ENCODE measurements around the gene FTSJ1. TPM values are rescaled to one million over a fixed set of nuclear protein-coding genes. Genes with fewer than 3 reads are reported as not detected.

The FTSJ1 gene
- total RNA-seq, 1 experiment from 2014 or later, result 29.4 TPM

DNA sequence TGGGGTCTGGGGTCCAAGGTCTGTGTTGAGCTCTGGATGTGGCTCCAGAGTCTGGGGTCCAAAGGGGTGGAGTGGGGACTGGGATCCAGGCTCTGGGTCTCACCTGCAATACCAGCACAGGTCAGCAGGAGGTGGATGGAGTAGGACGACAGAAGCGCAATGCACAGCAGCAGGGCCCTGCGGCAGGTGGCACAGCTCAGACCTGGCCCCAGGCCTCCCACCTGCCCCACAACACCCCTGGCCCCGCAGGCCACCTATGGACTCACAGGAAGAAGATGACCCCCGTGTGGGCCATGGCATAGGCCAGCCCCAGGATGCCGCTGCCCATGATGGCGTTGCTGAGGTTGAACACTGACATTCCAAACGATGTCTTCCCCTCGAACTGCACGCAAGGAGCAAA lies 9.3 kb upstream of the FTSJ1 start:
- peak overlapping the region; percentile 47; the same call in 1 of the 2 replicates for H3K4me3 ChIP-seq
- H3K4me1 ChIP-seq, result no peaks in the 10 kb centered on the region
- no peaks in the 10 kb centered on the region for H3K36me3 ChIP-seq
- DNase-seq, result no peak
- no peaks in the 10 kb centered on the region for H3K27me3 ChIP-seq
- no peaks in the 10 kb centered on the region for H3K9me3 ChIP-seq (replicated peaks)
- no peak overlapping the region for H3K27ac ChIP-seq

DNA sequence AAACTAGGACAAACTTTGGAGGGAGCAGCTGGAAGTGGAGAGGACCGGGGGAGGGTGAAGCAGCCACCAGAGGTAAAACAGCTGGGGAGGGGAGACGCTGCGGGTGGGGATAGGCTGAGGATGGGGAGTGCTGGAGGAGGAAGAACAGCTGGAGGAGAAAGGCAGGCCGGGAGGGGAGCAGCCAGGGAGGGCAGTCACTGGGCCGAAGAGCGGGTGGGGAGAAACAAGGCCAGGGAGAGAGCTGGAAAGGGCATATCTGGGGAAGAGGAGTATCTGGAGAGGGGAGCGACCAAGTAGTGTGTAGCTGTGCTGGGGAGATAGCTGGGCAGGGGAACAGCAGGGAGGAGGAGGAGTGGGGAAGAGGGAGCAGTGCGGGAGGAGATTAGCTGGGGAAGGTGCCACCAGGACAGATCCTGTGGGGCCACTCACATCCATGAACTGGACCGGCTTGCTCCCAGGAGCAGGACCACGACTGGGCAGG lies 8.7 kb upstream of the FTSJ1 start:
- DNase-seq, result peak; percentile 57 to 62
- peak overlapping the region; percentile 47 for H3K4me3 ChIP-seq
- H3K9me3 ChIP-seq (replicated peaks), result no peaks in the 10 kb centered on the region
- peak overlapping the region; percentile 49 for H3K27ac ChIP-seq
- no peaks in the 10 kb centered on the region for H3K36me3 ChIP-seq
- H3K27me3 ChIP-seq, result no peaks in the 10 kb centered on the region
- no peaks in the 10 kb centered on the region for H3K4me1 ChIP-seq

DNA sequence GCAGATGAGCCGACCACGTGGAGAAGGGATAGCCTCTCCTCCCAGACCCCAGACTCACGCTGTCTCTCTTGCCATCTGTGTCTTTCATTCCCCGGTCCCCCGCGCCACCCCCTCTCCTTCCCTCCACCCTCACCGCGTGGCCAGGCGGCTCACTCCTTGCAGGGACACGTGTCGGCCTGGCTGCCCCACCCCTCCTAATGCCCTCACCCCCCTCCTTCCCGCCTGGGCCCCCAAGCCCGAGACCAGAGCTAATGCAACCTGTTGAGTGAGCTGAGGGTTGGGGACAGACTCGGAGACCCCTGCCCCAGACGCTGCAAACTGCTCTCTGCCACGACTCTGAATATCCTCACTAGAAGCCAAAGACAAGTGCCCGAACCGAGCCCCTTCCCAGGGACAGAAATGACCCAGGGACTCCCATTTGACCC lies 7.7 kb upstream of the FTSJ1 start:
- DNase-seq, result peak in 1 of 2 experiments; percentile 20
- Histone ChIP-seq H3K27ac (peak overlapping the region; percentile 49; the same call in 1 of the 2 replicates), H3K4me3 (peak overlapping the region; percentile 47), H3K27me3 (no peaks in the 10 kb centered on the region), H3K4me1 (no peaks in the 10 kb centered on the region), H3K36me3 (no peaks in the 10 kb centered on the region), H3K9me3 (replicated peaks) (no peaks in the 10 kb centered on the region)

DNA sequence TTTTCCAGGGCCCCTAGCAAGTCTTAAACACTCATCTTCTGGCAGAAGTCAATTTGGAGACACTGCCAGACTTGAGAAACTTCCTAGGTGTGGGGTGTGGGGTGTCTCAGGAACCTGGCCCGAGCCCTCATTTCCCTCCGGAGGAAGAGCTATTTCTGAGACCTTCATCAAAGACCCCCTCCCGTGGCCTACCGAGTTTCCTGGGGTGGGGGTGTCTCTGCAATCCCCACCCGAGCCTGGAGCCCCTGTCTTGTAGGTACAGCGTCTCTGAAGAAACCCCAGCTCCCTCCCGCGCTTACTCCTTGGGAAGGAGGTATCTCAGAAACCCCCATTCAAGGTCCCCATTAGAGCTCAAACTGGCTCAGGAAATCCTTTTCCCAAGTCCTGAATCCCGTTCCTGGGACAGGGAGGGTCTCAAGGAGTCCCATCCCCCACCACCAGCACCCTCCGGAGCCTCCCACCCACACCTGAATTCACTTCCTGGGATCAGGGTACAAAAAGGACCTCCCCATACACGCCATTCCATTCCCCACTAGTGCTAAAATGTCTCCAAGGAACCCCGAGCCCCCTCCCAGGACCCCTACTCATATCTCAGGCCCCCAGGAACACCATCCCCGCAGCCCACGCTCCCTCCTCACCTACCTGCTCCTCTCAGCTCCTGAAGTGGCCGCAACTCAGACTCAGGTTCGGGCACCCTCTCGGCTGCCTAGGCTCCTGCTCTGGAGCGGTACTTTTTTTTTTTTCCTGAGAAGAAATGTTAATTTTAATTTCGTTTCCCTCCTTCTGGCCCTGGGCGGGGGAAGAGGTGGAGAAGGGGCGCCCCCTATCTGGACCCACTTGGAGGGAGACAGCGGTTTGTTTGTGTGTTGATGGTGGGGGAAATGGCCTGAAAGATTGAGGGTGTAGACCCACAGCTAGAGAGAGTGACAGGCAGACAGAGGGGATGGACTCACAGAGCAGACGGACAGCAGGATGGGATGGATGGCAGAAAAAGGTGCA lies 7.0 kb upstream of the FTSJ1 start:
- H3K36me3 ChIP-seq, result no peaks in the 10 kb centered on the region
- DNase-seq, result no peak
- no peak overlapping the region for H3K4me3 ChIP-seq

DNA sequence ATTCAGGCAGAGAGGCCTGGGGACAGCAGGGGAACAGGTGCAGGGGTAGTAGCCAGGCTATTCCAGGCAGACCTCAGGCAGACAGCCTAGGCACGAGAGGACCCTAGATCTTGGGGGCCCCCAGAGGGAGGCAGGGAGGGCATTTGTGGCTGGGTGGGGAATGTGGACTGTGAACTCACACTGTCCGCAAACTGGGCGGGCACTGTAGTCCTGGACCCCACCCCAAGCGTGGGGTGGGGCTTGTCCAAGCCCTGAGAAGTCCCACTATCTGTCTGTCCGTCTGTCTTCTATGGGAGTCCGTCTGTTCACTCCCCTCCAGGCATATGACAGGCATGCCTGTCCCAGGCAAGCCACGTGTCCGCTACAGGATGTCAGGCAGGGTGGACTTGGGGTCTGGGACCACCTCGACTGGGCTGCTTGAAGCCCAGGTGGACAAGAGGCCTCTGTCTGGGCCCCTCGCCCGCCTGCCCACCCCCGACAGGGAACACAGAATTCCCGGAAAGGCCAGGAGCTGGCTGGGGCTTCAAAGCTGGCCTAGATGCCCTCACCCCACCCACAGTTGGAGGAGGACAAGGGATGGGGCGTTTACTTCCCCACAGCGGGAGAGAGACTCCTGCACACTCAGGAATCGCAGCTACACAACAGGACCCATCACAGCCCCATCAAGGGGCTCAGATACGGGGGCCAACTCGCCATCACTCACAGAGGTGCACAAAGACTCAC lies 5.7 kb upstream of the FTSJ1 start, which contains the start of gene SLC38A5:
Gene SLC38A5 (minus strand): TSS at position 151 of the 723 bp plus-strand sequence. CDS start 2,336 bp downstream, outside the sequence.
- Histone ChIP-seq H3K27me3 (no peaks in the 10 kb centered on the region), H3K9me3 (replicated peaks) (no peaks in the 10 kb centered on the region), H3K4me3 (no peak within 1 kb of the TSS), H3K27ac (no peak within 1 kb of the TSS), H3K36me3 (no peaks in the 10 kb centered on the region), H3K4me1 (no peaks in the 10 kb centered on the region)
- no peak for DNase-seq

More for the DNA sequence above, 7.0 kb upstream of the FTSJ1 start:
- Histone ChIP-seq H3K9me3 (replicated peaks) (no peaks in the 10 kb centered on the region), H3K27ac (no peak overlapping the region), H3K4me1 (no peaks in the 10 kb centered on the region), H3K27me3 (no peaks in the 10 kb centered on the region)

DNA sequence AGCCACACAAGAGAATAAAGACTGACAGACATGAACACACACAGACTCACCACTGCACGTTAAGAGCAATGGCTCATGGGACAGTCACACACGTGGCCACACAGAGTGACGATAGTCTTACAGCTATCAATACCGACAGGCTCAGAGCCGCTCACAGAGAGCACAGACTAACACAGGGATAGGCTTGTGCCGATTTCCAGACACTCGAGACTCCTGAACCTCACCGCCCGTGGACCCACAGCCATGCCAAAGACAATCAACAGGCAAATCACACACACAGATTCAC lies 5.2 kb upstream of the FTSJ1 start:
- Histone ChIP-seq H3K27me3 (no peaks in the 10 kb centered on the region), H3K9me3 (replicated peaks) (no peaks in the 10 kb centered on the region), H3K4me3 (no peak overlapping the region), H3K27ac (no peak overlapping the region), H3K36me3 (no peaks in the 10 kb centered on the region), H3K4me1 (no peaks in the 10 kb centered on the region)
- DNase-seq, result no peak

DNA sequence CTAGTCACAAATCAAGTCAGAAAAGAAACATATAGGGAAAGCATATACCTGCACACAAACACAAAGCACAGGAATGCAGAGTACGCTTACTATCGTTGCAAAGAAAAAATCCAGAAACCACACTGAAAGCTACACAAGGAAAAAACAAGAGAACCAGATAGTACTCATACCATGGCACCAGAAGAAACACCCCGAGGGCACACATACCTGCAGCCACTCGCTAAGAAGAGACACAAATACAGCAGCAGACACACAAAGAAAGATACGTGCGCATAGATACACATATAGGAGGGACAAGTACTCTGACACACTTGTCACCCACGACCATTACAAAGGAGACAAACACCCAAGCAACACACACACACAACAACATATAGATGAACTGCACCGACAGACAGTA lies 4.5 kb upstream of the FTSJ1 start:
- Histone ChIP-seq H3K4me3 (no peak overlapping the region), H3K36me3 (no peaks in the 10 kb centered on the region), H3K9me3 (replicated peaks) (no peaks in the 10 kb centered on the region), H3K27me3 (no peaks in the 10 kb centered on the region), H3K27ac (no peak overlapping the region), H3K4me1 (no peaks in the 10 kb centered on the region)
- DNase-seq, result no peak

DNA sequence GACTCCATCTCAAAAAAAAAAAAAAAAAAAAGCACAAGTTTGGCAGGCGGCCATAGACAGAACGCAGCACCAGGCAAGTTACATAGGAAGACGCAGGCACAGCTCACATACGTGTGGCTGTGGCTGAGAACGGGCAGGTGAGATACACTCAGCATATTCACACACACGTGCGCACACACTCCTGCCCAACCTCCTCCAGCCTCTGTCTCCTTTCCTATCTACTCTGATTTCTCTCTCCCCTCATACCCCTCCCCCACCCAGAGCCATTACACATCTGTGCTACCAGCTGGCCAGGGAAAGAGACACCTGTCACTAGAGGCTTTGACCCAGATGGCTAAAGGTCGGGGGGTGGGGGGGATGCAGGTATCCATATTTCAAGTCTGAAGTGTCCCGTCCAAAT lies 3.8 kb upstream of the FTSJ1 start:
- Histone ChIP-seq H3K9me3 (replicated peaks) (no peaks in the 10 kb centered on the region), H3K4me1 (no peaks in the 10 kb centered on the region), H3K27me3 (no peaks in the 10 kb centered on the region), H3K36me3 (no peaks in the 10 kb centered on the region), H3K4me3 (no peak overlapping the region), H3K27ac (no peak overlapping the region)
- DNase-seq, result no peak

DNA sequence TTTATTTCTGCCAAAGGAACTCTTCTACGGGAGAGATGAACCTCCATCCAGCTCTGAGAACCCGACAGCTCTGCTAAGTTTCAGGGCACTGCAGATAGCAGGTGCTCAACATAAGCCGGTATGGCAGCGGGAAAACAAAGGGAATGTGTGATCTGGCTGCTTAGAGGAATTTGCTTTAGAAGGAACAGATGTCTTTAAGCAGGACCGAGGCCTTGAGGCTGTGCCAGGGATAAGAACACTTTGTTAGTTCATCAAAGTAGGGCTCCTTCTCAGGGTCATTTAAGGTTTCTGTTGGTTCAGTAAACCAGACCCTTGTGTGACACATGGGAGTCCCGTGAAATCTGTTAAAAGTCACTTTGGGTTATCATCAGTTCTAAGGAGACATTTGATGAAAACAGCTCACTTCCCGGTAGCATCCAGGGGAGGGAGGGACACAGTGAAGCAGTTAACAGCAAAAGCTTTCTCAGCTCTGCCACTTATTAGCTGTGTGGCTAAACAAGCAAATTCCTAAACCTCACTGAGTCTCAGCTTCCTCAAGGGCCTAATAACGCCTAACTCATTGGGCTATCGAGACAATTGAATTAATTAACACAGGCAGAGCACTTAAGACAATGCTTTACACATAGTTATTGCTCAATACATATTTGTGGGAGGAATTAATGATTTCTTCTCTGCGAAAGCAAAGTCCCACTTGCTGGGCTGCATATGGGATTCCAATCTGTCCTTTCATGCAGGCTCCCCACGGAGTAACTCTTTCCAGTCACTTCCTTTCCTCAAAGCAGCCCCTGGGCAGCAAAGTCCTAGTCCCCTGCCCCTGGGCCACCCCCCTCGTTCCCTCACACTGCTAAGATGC lies 2.9 kb upstream of the FTSJ1 start:
- Histone ChIP-seq H3K4me1 (no peaks in the 10 kb centered on the region), H3K27ac (no peak overlapping the region), H3K36me3 (no peaks in the 10 kb centered on the region), H3K9me3 (replicated peaks) (no peaks in the 10 kb centered on the region), H3K4me3 (no peak overlapping the region), H3K27me3 (no peaks in the 10 kb centered on the region)
- DNase-seq, result peak in 1 of 2 experiments; percentile 50

DNA sequence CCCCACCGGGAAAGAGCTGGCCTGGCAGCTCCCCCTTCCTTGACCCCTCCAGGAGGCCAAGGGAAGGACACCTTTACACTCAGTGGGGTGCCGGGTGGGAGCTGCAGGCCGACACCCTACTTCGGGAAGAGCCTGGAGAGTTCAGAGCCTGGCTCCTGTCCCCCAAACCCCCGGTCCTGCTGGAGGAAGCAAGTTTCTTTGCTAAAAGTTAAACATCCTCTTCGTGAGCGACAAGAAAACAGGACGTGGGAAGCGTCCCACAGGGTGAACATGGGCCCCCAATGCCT lies 2.4 kb upstream of the FTSJ1 start:
- DNase-seq, result no peak
- H3K9me3 ChIP-seq (replicated peaks), result no peaks in the 10 kb centered on the region
- H3K27ac ChIP-seq, result no peak overlapping the region
- H3K36me3 ChIP-seq, result no peaks in the 10 kb centered on the region
- no peaks in the 10 kb centered on the region for H3K27me3 ChIP-seq
- H3K4me1 ChIP-seq, result no peaks in the 10 kb centered on the region
- H3K4me3 ChIP-seq, result no peak overlapping the region

DNA sequence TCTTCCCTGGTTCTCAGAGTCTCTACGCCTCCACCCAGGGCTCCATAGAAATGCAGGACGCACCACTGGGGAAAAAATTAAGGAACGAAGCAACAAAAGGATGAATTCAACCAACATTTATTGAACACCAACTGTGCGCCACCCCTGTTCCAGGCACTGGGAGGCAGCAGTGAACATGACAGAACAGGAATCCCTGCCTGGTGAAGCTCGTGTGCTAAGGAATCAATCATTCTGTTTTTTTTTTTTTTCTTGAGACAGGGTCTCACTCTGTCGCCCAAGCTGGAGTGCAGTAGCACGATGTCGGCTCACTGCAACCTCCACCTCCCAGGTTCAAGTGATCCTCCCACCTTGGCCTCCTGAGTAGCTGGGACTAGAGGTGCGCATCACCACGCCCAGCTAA lies 1.9 kb upstream of the FTSJ1 start:
- no peak for DNase-seq
- no peak overlapping the region for H3K27ac ChIP-seq
- no peaks in the 10 kb centered on the region for H3K36me3 ChIP-seq
- no peaks in the 10 kb centered on the region for H3K27me3 ChIP-seq
- no peaks in the 10 kb centered on the region for H3K4me1 ChIP-seq
- no peak overlapping the region for H3K4me3 ChIP-seq
- H3K9me3 ChIP-seq (replicated peaks), result no peaks in the 10 kb centered on the region

DNA sequence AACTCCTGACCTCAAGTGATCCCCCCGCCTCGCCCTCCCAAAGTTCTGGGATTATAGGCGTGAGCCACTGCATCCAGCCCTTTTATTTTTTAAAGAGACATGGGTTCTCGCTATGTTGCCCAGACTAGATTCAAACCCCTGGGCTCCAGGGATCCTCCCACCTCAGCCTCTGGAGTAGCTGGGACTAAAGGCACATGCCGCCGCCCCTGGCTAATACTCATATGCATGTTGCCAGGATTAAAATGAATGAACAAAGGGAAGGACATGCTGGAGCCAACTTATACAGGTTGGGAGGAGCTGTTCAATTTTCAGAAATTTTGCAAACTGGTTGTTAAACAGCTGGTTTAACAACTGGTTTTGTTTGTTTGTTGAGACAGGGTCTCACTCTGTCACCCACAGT lies 1.4 kb upstream of the FTSJ1 start:
- Histone ChIP-seq H3K4me3 (no peak overlapping the region), H3K4me1 (no peaks in the 10 kb centered on the region), H3K27me3 (no peaks in the 10 kb centered on the region), H3K36me3 (no peaks in the 10 kb centered on the region), H3K9me3 (replicated peaks) (no peaks in the 10 kb centered on the region), H3K27ac (no peak overlapping the region)
- DNase-seq, result no peak

DNA sequence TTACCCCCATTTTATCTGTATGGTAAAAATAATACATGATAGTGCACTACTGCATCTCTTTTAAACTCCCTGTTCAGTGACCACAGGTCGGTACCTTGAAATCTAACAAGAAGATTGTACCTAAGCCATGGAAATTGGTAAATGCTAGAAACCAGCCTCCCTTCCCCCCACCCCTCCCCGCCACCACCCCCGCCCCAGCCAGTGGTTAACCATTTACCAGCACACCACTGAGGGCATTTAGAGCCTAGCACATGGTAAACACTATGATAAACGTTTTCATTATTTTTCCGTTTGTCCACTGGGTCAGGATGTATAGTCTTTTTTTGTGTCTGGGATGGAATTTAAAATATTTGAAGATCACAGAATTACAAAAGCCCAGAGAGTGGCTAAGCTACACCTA lies 703 bp upstream of the FTSJ1 start:
- Histone ChIP-seq H3K27ac (peak overlapping the region; percentile 66), H3K9me3 (replicated peaks) (no peaks in the 10 kb centered on the region), H3K36me3 (no peaks in the 10 kb centered on the region), H3K27me3 (no peaks in the 10 kb centered on the region), H3K4me3 (peak overlapping the region; percentile 69), H3K4me1 (no peaks in the 10 kb centered on the region)
- DNase-seq, result no peak

DNA sequence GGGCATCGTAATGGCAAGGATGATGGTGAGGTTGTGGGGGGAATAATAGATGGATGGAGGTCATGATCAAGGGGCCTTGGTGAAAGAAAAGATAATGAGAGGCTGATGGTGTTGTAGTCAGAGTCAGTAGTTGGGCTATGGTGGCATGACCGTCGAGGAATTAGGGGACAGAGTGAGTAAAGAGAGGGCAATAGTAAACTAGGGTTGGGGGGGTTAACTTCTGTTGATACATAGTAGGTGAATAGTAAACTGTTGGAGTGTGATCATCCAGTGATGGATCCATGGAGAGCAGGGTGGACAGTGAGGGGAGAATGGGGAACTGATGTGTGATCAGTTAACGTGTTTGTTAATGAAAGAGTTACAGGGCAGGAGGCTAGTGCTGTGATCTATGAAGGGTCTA lies 920 bp downstream of the FTSJ1 start:
- no peaks in the 10 kb centered on the region for H3K27me3 ChIP-seq
- no peak overlapping the region; the same call in 1 of the 2 replicates for H3K27ac ChIP-seq

More for the DNA sequence above, 920 bp downstream of the FTSJ1 start:
- H3K36me3 ChIP-seq, result no peaks in the 10 kb centered on the region
- peak overlapping the region; percentile 69 for H3K4me3 ChIP-seq
- no peak for DNase-seq
- no peaks in the 10 kb centered on the region for H3K4me1 ChIP-seq
- no peaks in the 10 kb centered on the region for H3K9me3 ChIP-seq (replicated peaks)
